Muscle of arm (tissue), 12 donors: ENCODE measurements around the gene EPHA6. TPM values are rescaled to one million over a fixed set of nuclear protein-coding genes. Genes with fewer than 3 reads are reported as not detected.

Experiments used
- DNase-seq: peaks from one replicate; pipeline ENCODE4 v3.0.0-alpha.2; 2013
- polyA plus RNA-seq, 12 donors: library from polyadenylated mRNA; unstranded; fragments of 120-200 nt; gene quantifications; one replicate each; pipeline ENCODE4 v1.2.1, GENCODE V29; 2013; ENCODE audit not compliant: insufficient read length in 12 of 12

EPHA6 gene
- polyA plus RNA-seq, 12 donors, result 0.07 to 1.5 (median 0.23) TPM; not detected in 4

GRCh38 chr3:97692389-97692788 is 878.0 kb downstream of the EPHA6 start:
- DNase-seq, result no peak

- DNase-seq, result no peak
These were observed 878.4 kb downstream of the EPHA6 start for GRCh38 chr3:97692831-97693230.

GRCh38 chr3:97694876-97695275 is 880.5 kb downstream of the EPHA6 start:
- DNase-seq, result no peak

- DNase-seq, result no peak
These were observed 884.3 kb downstream of the EPHA6 start for GRCh38 chr3:97698691-97699090.

GRCh38 chr3:97699889-97700288 is 885.5 kb downstream of the EPHA6 start:
- DNase-seq, result no peak

- DNase-seq, result no peak
These were observed 891.4 kb downstream of the EPHA6 start for GRCh38 chr3:97705764-97706163.

GRCh38 chr3:97706226-97706625 is 891.8 kb downstream of the EPHA6 start:
- no peak for DNase-seq

- no peak for DNase-seq
These were observed 897.3 kb downstream of the EPHA6 start for GRCh38 chr3:97711654-97712053.

GRCh38 chr3:97712919-97713318 is 898.5 kb downstream of the EPHA6 start:
- DNase-seq, result no peak

GRCh38 chr3:97713634-97714033 is 899.2 kb downstream of the EPHA6 start:
- DNase-seq, result no peak

GRCh38 chr3:97719156-97719821 is 904.9 kb downstream of the EPHA6 start:
- DNase-seq, result peak; percentile 80

- DNase-seq, result no peak
These were observed 906.0 kb downstream of the EPHA6 start for GRCh38 chr3:97720417-97720816.

- no peak for DNase-seq
These were observed 907.1 kb downstream of the EPHA6 start for GRCh38 chr3:97721446-97721845.

- DNase-seq, result no peak
These were observed 922.5 kb downstream of the EPHA6 start for GRCh38 chr3:97736928-97737327.

GRCh38 chr3:97738761-97739160 is 924.4 kb downstream of the EPHA6 start:
- no peak for DNase-seq

- no peak for DNase-seq
These were observed 927.6 kb downstream of the EPHA6 start for GRCh38 chr3:97742036-97742435.

- no peak for DNase-seq
These were observed 929.9 kb downstream of the EPHA6 start for GRCh38 chr3:97744289-97744688.

GRCh38 chr3:97763586-97764406 is 949.4 kb downstream of the EPHA6 start:
- no peak for DNase-seq

GRCh38 chr3:97764407-97765238 is 950.2 kb downstream of the EPHA6 start, which contains the start of gene ARL6:
Gene ARL6 (plus strand): TSS chr3:97764758. CDS start chr3:97768108, 3,350 bp downstream.
- peak; percentile 93 for DNase-seq

- no peak for DNase-seq
These were observed 950.9 kb downstream of the EPHA6 start for GRCh38 chr3:97765336-97765735.

- DNase-seq, result no peak
These were observed 958.5 kb downstream of the EPHA6 start for GRCh38 chr3:97772926-97773325.

GRCh38 chr3:97778152-97778551 is 963.8 kb downstream of the EPHA6 start:
- DNase-seq, result no peak
